CD14-positive monocyte (primary cell): Measurements from ENCODE around the gene KLF15. TPM values are rescaled to one million over a fixed set of nuclear protein-coding genes. Genes with fewer than 3 reads are reported as not detected.

Source experiments
- DNase-seq, 3 donors: peaks; one replicate each; pipeline ENCODE4 v3.0.0-alpha.2; 2011 to 2022
- H2AFZ ChIP-seq: 2 replicates; pipeline ENCODE4 v1.6.0; 2012; ENCODE audit warnings: mild to moderate bottlenecking, low read depth, low read length, inconsistent platforms; ENCODE audit not compliant: insufficient read depth, poor library complexity, severe bottlenecking
- H3K27ac ChIP-seq, 2 donors: 1 replicate in 1 of 2; 2 replicates in 1 of 2; pipeline ENCODE4 v1.5.1; 2012 to 2013; ENCODE audit warnings: low read length in 2 of 2, control low read depth in 1 of 2, inconsistent platforms in 1 of 2, low read depth in 1 of 2, mild to moderate bottlenecking in 1 of 2
- H3K27me3 ChIP-seq, 2 donors: one replicate each; pipeline versions ENCODE4 v1.6.0 to v1.6.1; 2011 to 2013; ENCODE audit warnings: low read length in 2 of 2; ENCODE audit not compliant: control insufficient read depth in 2 of 2, insufficient read depth in 2 of 2
- H3K36me3 ChIP-seq, 2 donors: replicated peaks in 1 of 2; 1 replicate in 1 of 2; 2 replicates in 1 of 2; pipeline versions ENCODE4 v1.5.1 to v1.6.1; 2012 to 2013; ENCODE audit warnings: low read length in 2 of 2, control low read depth in 1 of 2, inconsistent platforms in 1 of 2, mild to moderate bottlenecking in 1 of 2; ENCODE audit not compliant: insufficient read depth in 2 of 2, control insufficient read depth in 1 of 2
- H3K4me1 ChIP-seq, 2 donors: 1 replicate in 1 of 2; 2 replicates in 1 of 2; pipeline versions ENCODE4 v1.5.1 to v1.6.1; 2012 to 2013; ENCODE audit warnings: low read length in 2 of 2, control low read depth in 1 of 2, inconsistent platforms in 1 of 2, mild to moderate bottlenecking in 1 of 2, moderate library complexity in 1 of 2; ENCODE audit not compliant: insufficient read depth in 2 of 2, control insufficient read depth in 1 of 2
- H3K4me2 ChIP-seq: replicated peaks from 2 replicates; pipeline ENCODE3; 2012; ENCODE audit warnings: low read length, moderate library complexity, mild to moderate bottlenecking; ENCODE audit not compliant: poor library complexity, severe bottlenecking; ENCODE audit errors: extremely low read depth
- H3K4me3 ChIP-seq, 3 experiments: fragments of 200-600 bp in 1 of 3; sonication (generic) in 1 of 3; replicated peaks in 1 of 3; 1 replicate in 2 of 3; 2 replicates in 1 of 3; pipeline ENCODE4 v1.5.1; 2011 to 2013; ENCODE audit warnings: low read length in 3 of 3, mild to moderate bottlenecking in 3 of 3, control low read depth in 2 of 3, low read depth in 2 of 3, inconsistent platforms in 1 of 3, moderate library complexity in 1 of 3
- H3K79me2 ChIP-seq: 2 replicates; pipeline ENCODE4 v1.6.0; 2012; ENCODE audit warnings: mild to moderate bottlenecking, control low read depth, inconsistent platforms, low read length, moderate library complexity; ENCODE audit not compliant: insufficient read depth
- H3K9ac ChIP-seq: 2 replicates; pipeline ENCODE4 v1.6.0; 2017; ENCODE audit warnings: low read length, mild to moderate bottlenecking; ENCODE audit not compliant: insufficient read depth, poor library complexity, severe bottlenecking
- H3K9me3 ChIP-seq, 2 donors: replicated peaks in 1 of 2; 1 replicate in 1 of 2; 2 replicates in 1 of 2; pipeline versions ENCODE4 v1.5.1 to v1.6.1; 2012 to 2013; ENCODE audit warnings: low read length in 2 of 2, control low read depth in 1 of 2; ENCODE audit not compliant: control insufficient read depth in 1 of 2, insufficient read depth in 1 of 2
- H4K20me1 ChIP-seq: 2 replicates; pipeline ENCODE4 v1.6.0; 2012; ENCODE audit warnings: mild to moderate bottlenecking, low read length, control low read depth, moderate library complexity; ENCODE audit not compliant: insufficient read depth
- H3K27ac Mint-ChIP-seq, 7 donors: one replicate each; pipeline ENCODE4 v1.8.0; 2020; ENCODE audit warnings: mild to moderate bottlenecking in 7 of 7, mixed read lengths in 7 of 7, moderate library complexity in 6 of 7, inconsistent platforms in 2 of 7
- H3K27me3 Mint-ChIP-seq, 3 donors: one replicate each; pipeline ENCODE4 v1.8.0; 2021 to 2022; ENCODE audit warnings: low read depth in 3 of 3, mild to moderate bottlenecking in 3 of 3, mixed read lengths in 3 of 3, moderate library complexity in 3 of 3, inconsistent platforms in 1 of 3
- H3K36me3 Mint-ChIP-seq, 2 donors: one replicate each; pipeline ENCODE4 v1.8.0; 2020; ENCODE audit warnings: mixed read lengths in 2 of 2, inconsistent platforms in 1 of 2, mild to moderate bottlenecking in 1 of 2
- H3K4me1 Mint-ChIP-seq: one replicate; pipeline ENCODE4 v1.8.0; 2020; ENCODE audit warnings: mild to moderate bottlenecking, mixed read lengths
- H3K4me3 Mint-ChIP-seq, 2 donors: one replicate each; pipeline ENCODE4 v1.8.0; 2020; ENCODE audit warnings: mild to moderate bottlenecking in 2 of 2, mixed read lengths in 2 of 2, moderate library complexity in 1 of 2
- H3K9me3 Mint-ChIP-seq, 7 donors: one replicate each; pipeline ENCODE4 v1.8.0; 2020 to 2022; ENCODE audit warnings: mixed read lengths in 7 of 7, mild to moderate bottlenecking in 6 of 7, moderate library complexity in 6 of 7, inconsistent platforms in 2 of 7
- WGBS: methylation state at CpG from one replicate; pipeline ENCODE4 v1.1.5; 2013; ENCODE audit warnings: missing lambda C conversion rate; ENCODE audit not compliant: insufficient coverage; 5-methylcytosine and 5-hydroxymethylcytosine counted together
- intact Hi-C, 2 donors: fragments of 100-400 bp; cut with micrococcal nuclease; formaldehyde crosslinking; loops; one replicate each; pipeline versions ENCODE4 v1.15.0 to v1.15.1; 2023
- polyA plus RNA-seq, 3 donors: library from polyadenylated mRNA; depleted of rRNA in 1 of 3; unstranded in 2 of 3; stranded (reverse) in 1 of 3; fragments of 300-500 nt in 2 of 3; fragments of >200 nt in 1 of 3; fragmentation: Illumina TruSeq in 2 of 3; gene quantifications; 1 replicate in 2 of 3; 2 replicates in 1 of 3; pipeline ENCODE4 v1.2.3, GENCODE V29; 2012 to 2021
- TF ChIP-seq, protein P1 (sequence below): fragments of 200-600 bp; IDR thresholded peaks from one replicate; pipeline ENCODE4 v1.8.0; 2022; ENCODE audit warnings: antibody characterized with exemption, mild to moderate bottlenecking

Gene KLF15
- polyA plus RNA-seq, 3 donors, result not detected

- Mint-ChIP-seq H3K27me3 (peaks cover 57 to 84% (median 70%) of the 10 kb centered on the region in 3 donors), H3K4me1 (peaks cover 18% of the 10 kb centered on the region), H3K9me3 (peaks cover 0 to 20% (median 7%) of the 10 kb centered on the region in 7 donors), H3K36me3 (peaks cover 4 to 7% of the 10 kb centered on the region in 2 donors), H3K27ac (no peak overlapping the region), H3K4me3 (peak overlapping the region in 1 of 2 donors; percentile 89)
- H3K36me3 ChIP-seq, result no peaks in the 10 kb centered on the region
- DNase-seq, result no peak
- peaks cover 0 to 6% of the 10 kb centered on the region in 2 donors for H3K9me3 ChIP-seq
- H3K79me2 ChIP-seq, result no peaks in the 10 kb centered on the region
- TF ChIP-seq, protein P1, sequence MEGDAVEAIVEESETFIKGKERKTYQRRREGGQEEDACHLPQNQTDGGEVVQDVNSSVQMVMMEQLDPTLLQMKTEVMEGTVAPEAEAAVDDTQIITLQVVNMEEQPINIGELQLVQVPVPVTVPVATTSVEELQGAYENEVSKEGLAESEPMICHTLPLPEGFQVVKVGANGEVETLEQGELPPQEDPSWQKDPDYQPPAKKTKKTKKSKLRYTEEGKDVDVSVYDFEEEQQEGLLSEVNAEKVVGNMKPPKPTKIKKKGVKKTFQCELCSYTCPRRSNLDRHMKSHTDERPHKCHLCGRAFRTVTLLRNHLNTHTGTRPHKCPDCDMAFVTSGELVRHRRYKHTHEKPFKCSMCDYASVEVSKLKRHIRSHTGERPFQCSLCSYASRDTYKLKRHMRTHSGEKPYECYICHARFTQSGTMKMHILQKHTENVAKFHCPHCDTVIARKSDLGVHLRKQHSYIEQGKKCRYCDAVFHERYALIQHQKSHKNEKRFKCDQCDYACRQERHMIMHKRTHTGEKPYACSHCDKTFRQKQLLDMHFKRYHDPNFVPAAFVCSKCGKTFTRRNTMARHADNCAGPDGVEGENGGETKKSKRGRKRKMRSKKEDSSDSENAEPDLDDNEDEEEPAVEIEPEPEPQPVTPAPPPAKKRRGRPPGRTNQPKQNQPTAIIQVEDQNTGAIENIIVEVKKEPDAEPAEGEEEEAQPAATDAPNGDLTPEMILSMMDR, result no peak
- H2AFZ ChIP-seq, result no peak overlapping the region
- H3K4me3 ChIP-seq, result no peak overlapping the region
- 80% methylated on average over 3 of the region's 3 CpGs for WGBS
- H3K9ac ChIP-seq, result no peak overlapping the region
- H3K27ac ChIP-seq, result no peak overlapping the region
- H3K4me1 ChIP-seq, result peaks cover 18 to 24% of the 10 kb centered on the region in 2 donors
- no peaks in the 10 kb centered on the region for H4K20me1 ChIP-seq
- H3K4me2 ChIP-seq, result no peak overlapping the region
- intact Hi-C loops, result loop anchor here (5.0 to 10.0 kb wide), 3 partner anchors 106 to 441 kb away; partner anchors contain the start of gene ZXDC (in 1 of the 2)
- peaks cover 32 to 80% of the 10 kb centered on the region in 2 donors for H3K27me3 ChIP-seq
Measured at GRCh38 chr3:126358816-126359181, 1.6 kb upstream of the KLF15 start.

DNA sequence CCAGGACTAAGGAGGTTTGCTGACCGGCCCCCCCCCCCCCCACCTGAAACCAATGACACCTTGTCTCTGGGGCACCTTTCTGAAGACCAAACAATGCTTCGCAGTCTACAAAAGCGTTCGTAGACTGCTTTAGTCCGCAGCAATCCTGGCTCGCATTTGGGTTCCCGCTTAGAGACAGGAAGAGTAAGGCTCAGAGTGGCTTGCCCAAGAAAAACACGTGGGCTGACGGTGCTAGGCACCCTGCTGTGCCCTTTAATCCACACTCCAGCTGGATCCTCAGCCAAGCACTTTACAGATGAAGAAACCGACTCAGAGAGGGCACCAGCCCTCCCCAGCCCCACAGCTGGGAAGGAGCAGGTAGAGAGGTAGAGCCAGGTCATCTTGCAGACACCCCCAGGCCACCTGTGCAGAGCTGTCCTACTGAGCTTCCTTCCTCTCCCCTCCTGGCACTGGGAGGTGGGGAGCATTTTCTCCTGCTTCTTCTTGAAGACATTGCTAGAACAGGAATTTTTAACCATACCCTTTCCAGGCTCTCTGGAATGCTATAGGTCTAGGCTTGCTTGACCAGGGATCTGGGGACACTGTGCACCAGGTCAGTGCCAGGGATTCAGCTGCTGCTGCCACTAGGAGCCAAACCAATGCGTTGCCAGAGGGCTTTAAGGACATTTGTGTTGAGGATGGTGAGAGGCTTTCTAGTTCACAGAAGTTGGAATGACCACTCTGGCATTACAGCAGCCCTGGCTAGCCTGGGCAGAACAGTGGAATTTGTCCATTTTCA lies 1.0 kb upstream of the KLF15 start:
- intact Hi-C loops, result loop anchor here (5.0 to 10.0 kb wide), 3 partner anchors 107 to 441 kb away; partner anchors contain the start of gene ZXDC (in 1 of the 2)
- no peaks in the 10 kb centered on the region for H3K36me3 ChIP-seq
- peaks cover 4 to 7% of the 10 kb centered on the region in 2 donors for H3K36me3 Mint-ChIP-seq
- 14% methylated on average over 10 of the region's 11 CpGs for WGBS
- H3K4me1 ChIP-seq, result peaks cover 18 to 24% of the 10 kb centered on the region in 2 donors
- H3K27me3 ChIP-seq, result peaks cover 32 to 78% of the 10 kb centered on the region in 2 donors
- H3K27ac Mint-ChIP-seq, result no peak overlapping the region
- no peaks in the 10 kb centered on the region for H4K20me1 ChIP-seq
- H3K9me3 ChIP-seq, result peaks cover 0 to 6% of the 10 kb centered on the region in 2 donors
- peak overlapping the region; percentile 78 to 89 for H3K4me3 Mint-ChIP-seq
- TF ChIP-seq, protein P1, result no peak
- H3K4me3 ChIP-seq, result peak overlapping the region in 2 of 3 experiments; percentile 37 to 73
- peak overlapping the region; percentile 79 for H3K4me2 ChIP-seq
- peaks cover 57 to 82% (median 69%) of the 10 kb centered on the region in 3 donors for H3K27me3 Mint-ChIP-seq
- H2AFZ ChIP-seq, result peak overlapping the region; percentile 83
- H3K27ac ChIP-seq, result no peak overlapping the region
- no peak overlapping the region for H3K9ac ChIP-seq
- no peaks in the 10 kb centered on the region for H3K79me2 ChIP-seq
- peaks cover 0 to 20% (median 7%) of the 10 kb centered on the region in 7 donors for H3K9me3 Mint-ChIP-seq
- H3K4me1 Mint-ChIP-seq, result peaks cover 18% of the 10 kb centered on the region
- peak in 1 of 3 donors; percentile 2 for DNase-seq
